ENCODE measurements around the gene TENT5C. TPM values are rescaled to one million over a fixed set of nuclear protein-coding genes. Genes with fewer than 3 reads are reported as not detected.
"Not testable (repeated sequence)": the region's sequence is repeated elsewhere in the genome, so short reads cannot be mapped to it uniquely, and the experiment has no call there.

Gene TENT5C
- polyA plus RNA-seq = 10 to 100 TPM in 2 of 3 donors, 1 to 10 TPM in 1; 7.4 to 25.7 (median 25.3) TPM

DNA sequence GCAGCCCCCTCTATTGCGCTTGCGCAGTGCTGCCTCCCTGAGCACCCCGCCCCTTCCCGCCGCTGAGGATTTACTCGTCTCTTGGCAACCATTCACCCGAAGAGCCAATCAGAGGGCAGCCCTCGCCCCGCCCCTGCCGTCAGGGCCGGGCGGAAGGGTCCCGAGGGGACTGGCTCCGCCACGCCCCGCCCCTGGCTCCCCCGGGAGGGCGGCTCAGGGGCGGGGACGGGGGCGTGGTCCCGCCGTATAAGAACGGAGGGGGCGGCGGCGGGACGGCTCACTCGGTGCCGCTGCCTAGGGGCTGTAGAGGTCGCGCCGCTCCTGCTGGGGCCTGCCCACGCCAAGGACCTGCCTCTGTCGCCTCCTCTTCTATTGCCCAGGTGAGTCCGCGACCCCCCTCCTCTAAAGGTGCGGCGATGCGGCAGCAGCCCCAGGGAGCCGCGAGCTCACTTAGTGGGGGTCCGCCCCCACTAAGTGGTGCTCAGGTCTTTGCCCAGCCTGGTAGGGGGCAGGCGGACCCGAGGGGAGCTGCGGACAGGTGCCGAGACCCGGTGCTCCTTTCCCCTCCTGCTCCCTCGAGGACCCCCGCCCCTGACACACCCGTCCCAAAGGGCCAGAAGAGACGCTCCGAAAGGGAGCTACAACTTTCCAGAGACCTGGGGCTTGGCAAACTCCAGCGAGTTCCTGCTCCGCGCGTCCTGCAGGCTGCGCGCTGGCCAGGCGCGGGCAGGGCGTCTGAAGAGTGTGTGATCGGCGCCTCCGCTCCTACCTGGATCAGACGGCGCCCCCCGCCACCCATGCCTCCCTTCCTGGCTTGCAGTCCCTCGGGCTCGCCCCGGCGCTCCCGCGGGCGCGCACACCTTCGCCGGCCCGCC, at the start of gene TENT5C:
TSS of gene TENT5C (plus strand) at position 275 of the 875 bp plus-strand sequence. CDS start 16,821 bp downstream, outside the sequence.
- Mint-ChIP-seq H3K36me3 (peaks cover 0 to 11% (median 7%) of the 10 kb centered on the region in 3 donors), H3K4me1 (peaks cover 47 to 54% of the 10 kb centered on the region in 2 donors), H3K4me3 (peak within 1 kb of the TSS; percentile 89 to 99 (median 98)), H3K27ac (peak within 1 kb of the TSS; percentile 97 to 100 (median 99)), H3K9me3 (no peaks in the 10 kb centered on the region), H3K27me3 (ENCODE audit: low read depth in 3 of 3) (peaks cover 26 to 43% (median 32%) of the 10 kb centered on the region in 3 donors)
- peak; percentile 99 to 100 (median 99) for DNase-seq

DNA sequence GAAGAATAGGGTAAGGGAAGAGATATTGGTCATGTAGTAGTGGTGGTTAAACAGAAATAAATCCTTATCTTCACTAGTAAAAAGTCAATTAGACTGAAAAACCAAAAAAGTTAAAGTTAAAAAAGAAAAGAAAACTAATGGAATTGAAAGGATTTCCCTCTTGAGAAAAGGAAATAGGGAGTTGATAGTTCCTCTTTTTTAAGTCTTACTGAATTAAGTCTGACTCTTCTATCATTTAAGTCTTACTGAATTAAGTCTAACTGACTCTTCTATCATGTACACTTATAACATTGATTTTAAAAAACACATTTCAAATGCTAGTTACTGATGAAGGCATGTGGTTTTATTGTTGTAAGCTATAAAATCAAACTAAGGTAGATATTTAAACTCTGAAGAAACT, 49.5 kb upstream of the TENT5C start:
- no peak for DNase-seq
- Mint-ChIP-seq H3K4me1 (peaks cover 16 to 21% of the 10 kb centered on the region in 2 donors), H3K27ac (no peak overlapping the region), H3K27me3 (ENCODE audit: low read depth in 3 of 3) (peaks cover 0 to 3% (median 2%) of the 10 kb centered on the region in 3 donors), H3K36me3 (no peaks in the 10 kb centered on the region), H3K9me3 (peaks cover 0 to 2% (median 0%) of the 10 kb centered on the region in 6 donors), H3K4me3 (no peak overlapping the region)

DNA sequence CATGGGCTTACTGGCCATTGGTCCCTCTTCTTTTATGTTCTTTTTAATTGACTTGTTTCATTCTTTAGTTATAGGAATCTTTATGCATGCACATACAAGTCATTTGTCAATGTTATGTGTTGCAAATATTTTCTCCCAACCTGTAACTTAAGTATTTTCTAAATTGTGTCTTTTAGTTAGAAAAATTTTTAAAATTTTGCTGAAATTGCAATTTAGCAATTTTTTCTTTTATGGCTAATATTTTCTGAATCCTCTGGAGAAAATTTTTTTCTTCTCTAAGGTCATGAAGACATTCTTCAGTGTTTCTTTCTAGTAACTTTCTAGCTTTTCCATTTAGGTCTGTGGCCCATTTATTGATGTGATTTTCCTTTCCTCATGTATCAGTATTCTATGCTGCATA, 48.9 kb upstream of the TENT5C start:
- peaks cover 16 to 21% of the 10 kb centered on the region in 2 donors for H3K4me1 Mint-ChIP-seq
- peaks cover 0 to 2% (median 0%) of the 10 kb centered on the region in 6 donors for H3K9me3 Mint-ChIP-seq
- no peak for DNase-seq
- H3K4me3 Mint-ChIP-seq = no peak overlapping the region
- peaks cover 0 to 3% (median 2%) of the 10 kb centered on the region in 3 donors for H3K27me3 Mint-ChIP-seq (ENCODE audit: low read depth in 3 of 3)
- H3K36me3 Mint-ChIP-seq = no peaks in the 10 kb centered on the region
- peak overlapping the region in 1 of 6 donors; percentile 85 for H3K27ac Mint-ChIP-seq

DNA sequence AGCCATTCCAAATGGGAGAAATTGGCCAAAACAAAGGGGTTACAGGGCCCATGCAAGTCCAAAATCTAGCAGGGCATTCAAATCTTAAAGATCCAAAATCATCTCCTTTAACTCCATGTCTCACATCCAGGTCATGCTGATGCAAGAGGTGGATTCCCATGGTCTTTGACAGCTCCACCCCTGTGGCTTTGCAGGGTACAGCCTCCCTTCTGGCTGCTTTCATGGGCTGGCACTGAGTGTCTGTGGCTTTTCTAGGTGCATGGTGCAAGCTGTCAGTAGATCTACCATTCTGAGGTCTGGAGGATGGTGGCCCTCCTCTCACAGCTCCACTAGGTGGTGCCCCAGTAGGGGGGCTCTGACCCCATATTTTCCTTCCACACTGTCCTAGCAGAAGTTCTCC, 47.4 kb upstream of the TENT5C start:
- H3K9me3 Mint-ChIP-seq; H3K27me3 Mint-ChIP-seq (ENCODE audit: low read depth in 3 of 3); H3K4me3 Mint-ChIP-seq; H3K36me3 Mint-ChIP-seq: not testable (repeated sequence)
- peaks cover 16 to 21% of the 10 kb centered on the region in 2 donors for H3K4me1 Mint-ChIP-seq
- DNase-seq = peak; percentile 48 to 58 (median 49)
- H3K27ac Mint-ChIP-seq = peak overlapping the region in 2 of 6 donors; percentile 29 to 63

DNA sequence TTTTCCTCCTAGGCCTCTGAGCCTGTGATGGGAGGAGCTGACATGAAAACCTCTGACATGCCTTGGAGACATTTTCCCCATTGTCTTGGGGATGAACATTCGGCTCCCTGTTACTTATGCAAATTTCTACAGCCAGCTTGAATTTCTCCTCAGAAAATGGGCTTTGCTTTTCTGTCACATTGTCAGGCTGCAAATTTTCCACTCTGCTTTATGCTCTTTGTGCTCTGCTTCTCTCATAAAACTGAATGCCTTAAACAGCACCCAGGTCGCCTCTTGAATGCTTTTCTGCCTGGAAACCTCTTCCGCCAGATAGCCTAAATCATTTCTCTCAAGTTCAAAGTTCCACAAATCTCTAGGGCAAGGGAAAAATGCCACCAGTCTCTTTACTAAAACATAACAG, 46.7 kb upstream of the TENT5C start:
- no peaks in the 10 kb centered on the region for H3K36me3 Mint-ChIP-seq
- no peak for DNase-seq
- H3K27me3 Mint-ChIP-seq (ENCODE audit: low read depth in 3 of 3) = peaks cover 2 to 3% (median 2%) of the 10 kb centered on the region in 3 donors
- peaks cover 0 to 2% (median 0%) of the 10 kb centered on the region in 6 donors for H3K9me3 Mint-ChIP-seq
- peak overlapping the region in 2 of 6 donors; percentile 11 to 17 for H3K27ac Mint-ChIP-seq
- H3K4me3 Mint-ChIP-seq = no peak overlapping the region
- H3K4me1 Mint-ChIP-seq = peaks cover 16 to 21% of the 10 kb centered on the region in 2 donors

DNA sequence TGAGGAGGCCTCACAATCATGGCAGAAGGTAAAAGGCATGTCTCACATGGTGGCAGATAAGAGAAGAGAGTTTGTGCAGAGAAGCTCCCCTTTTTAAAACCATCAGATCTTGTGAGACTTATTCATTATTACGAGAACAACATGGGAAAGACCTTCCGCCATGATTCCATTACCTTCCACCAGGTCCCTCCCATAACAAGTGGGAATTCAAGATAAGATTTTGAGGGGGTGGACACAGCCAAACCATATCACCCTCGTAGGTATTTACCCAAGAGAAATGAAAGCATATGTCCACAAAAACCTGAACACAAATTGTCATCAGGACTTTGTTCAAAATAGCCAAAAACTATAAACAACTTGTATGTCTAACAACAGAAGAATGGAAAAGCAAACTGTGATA, 45.9 kb upstream of the TENT5C start:
- no peak overlapping the region for H3K27ac Mint-ChIP-seq
- peaks cover 0 to 2% (median 0%) of the 10 kb centered on the region in 6 donors for H3K9me3 Mint-ChIP-seq
- no peak for DNase-seq
- H3K4me3 Mint-ChIP-seq = no peak overlapping the region
- H3K36me3 Mint-ChIP-seq = no peaks in the 10 kb centered on the region
- H3K27me3 Mint-ChIP-seq (ENCODE audit: low read depth in 3 of 3) = peaks cover under 1 to 3% (median 1%) of the 10 kb centered on the region in 3 donors
- peaks cover 16 to 21% of the 10 kb centered on the region in 2 donors for H3K4me1 Mint-ChIP-seq

DNA sequence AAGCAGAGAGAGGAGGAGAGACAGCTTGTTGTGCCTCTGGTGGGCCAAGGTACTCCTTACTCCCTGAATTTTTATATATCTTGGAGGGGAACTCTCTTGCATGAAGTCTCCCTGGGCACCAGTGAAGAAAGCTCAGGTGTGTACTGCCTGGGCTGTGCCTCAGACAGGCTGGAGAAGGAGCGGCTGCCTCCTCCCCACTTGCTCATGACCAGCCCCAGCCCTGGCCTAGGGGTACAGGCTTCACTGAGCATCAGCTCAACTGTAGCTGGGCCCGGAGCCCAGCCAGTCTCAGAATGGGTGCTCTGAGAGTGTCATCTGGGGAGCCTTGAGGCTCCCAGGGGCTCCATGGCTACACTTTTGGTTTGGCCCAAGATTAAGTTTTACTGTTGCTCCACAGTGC, 44.8 kb upstream of the TENT5C start:
- Mint-ChIP-seq H3K9me3 (peaks cover 0 to 2% (median 0%) of the 10 kb centered on the region in 6 donors), H3K36me3 (no peaks in the 10 kb centered on the region), H3K4me3 (no peak overlapping the region), H3K4me1 (peaks cover 16 to 21% of the 10 kb centered on the region in 2 donors), H3K27me3 (ENCODE audit: low read depth in 3 of 3) (peaks cover 0 to 3% (median 1%) of the 10 kb centered on the region in 3 donors), H3K27ac (peak overlapping the region in 1 of 6 donors; percentile 49)
- no peak for DNase-seq

DNA sequence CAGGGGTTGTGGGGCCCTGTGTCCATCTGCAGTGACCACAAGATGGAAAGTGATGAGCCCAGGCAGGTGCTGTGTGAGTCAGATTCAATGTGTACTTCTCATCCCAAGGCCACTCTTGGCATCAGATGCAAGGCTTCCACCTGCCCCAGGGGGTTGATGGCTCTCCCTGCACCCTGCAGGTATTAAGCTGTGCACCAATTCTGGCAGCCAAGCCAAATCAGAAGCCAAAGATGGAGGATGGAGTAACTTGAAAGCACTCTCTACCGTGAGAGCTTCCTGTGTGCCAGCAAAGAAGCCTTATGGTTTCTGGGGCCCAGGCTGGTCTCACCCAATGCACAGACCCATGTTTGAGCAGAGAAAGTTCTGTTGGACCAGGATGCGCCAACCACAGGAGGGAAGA, 44.3 kb upstream of the TENT5C start:
- H3K4me1 Mint-ChIP-seq = peaks cover 16 to 21% of the 10 kb centered on the region in 2 donors
- H3K9me3 Mint-ChIP-seq = peaks cover 0 to 2% (median 0%) of the 10 kb centered on the region in 6 donors
- no peak overlapping the region for H3K4me3 Mint-ChIP-seq
- peaks cover 0 to 3% (median 1%) of the 10 kb centered on the region in 3 donors for H3K27me3 Mint-ChIP-seq (ENCODE audit: low read depth in 3 of 3)
- no peaks in the 10 kb centered on the region for H3K36me3 Mint-ChIP-seq
- no peak for DNase-seq
- H3K27ac Mint-ChIP-seq = peak overlapping the region in 1 of 6 donors; percentile 49

DNA sequence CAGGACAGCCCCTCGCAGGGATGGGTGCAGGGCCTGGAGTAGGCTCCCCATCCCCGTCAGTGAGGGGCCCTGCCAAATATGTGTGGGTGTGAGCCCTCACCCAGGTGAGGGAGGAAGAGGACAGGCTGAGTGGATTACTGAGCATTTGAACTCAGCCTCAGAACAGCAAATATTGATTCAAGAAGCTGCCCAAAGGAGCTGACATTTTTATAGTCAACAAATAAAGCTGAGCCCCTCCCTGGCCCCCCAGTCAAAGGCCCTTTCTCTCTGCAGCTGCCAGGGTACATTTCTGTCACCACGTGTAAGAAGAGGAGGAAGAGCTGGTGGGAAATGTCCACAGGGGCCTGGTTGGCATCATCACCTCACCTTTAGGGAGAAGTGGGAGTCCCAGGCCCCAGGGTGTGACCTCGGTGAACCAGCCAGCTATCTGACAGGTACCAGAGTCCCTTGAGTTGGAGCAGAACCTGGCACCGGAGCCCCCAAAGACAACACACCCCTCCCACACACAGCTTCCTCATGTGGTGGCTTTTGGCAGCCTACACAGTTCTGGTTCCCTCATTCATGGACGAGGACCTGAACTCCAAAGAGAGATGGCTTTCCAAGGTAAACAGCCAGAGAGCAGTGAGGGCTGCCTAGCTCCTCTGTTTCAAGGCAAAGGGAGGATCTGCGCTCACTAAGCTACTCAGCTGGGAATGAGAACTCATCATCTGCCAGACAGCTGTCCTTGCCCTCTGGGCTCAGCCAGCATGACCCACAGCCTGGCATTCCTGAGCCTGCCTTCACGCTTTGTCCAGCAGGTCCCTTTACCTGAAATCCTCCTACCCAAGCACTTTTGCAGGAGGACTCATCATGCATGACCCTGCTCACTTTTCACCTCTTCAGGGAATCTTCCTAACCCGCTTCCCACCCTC, 43.0 kb upstream of the TENT5C start:
- peaks cover 2 to 3% (median 2%) of the 10 kb centered on the region in 3 donors for H3K27me3 Mint-ChIP-seq (ENCODE audit: low read depth in 3 of 3)
- peaks cover 14 to 17% of the 10 kb centered on the region in 2 donors for H3K4me1 Mint-ChIP-seq
- H3K4me3 Mint-ChIP-seq = no peak overlapping the region
- peaks cover 0 to 2% (median 0%) of the 10 kb centered on the region in 6 donors for H3K9me3 Mint-ChIP-seq
- peak overlapping the region in 1 of 6 donors; percentile 8 for H3K27ac Mint-ChIP-seq
- DNase-seq = no peak
- no peaks in the 10 kb centered on the region for H3K36me3 Mint-ChIP-seq

DNA sequence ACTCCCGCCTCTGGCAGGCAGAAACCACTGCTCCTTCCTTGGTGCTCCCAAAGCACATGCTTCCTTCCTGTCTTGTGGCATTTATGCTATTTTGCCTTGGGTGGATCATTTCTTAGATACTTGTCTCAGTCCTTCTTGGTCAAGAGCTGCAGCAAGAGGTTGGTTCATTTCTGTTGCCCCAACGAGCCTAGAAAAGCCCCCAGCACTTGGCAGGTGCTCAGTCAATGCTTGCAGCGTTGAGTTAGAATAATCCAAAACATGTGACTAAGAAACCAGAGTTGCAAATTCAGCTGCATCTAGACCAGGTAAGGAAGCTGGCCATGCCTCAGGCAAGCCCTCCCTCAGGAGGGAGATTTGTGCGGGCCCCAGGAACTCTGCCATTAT, 42.4 kb upstream of the TENT5C start:
- H3K27ac Mint-ChIP-seq = no peak overlapping the region
- peaks cover 9 to 11% of the 10 kb centered on the region in 2 donors for H3K4me1 Mint-ChIP-seq
- no peak overlapping the region for H3K4me3 Mint-ChIP-seq
- H3K27me3 Mint-ChIP-seq (ENCODE audit: low read depth in 3 of 3) = peaks cover 2 to 3% (median 2%) of the 10 kb centered on the region in 3 donors
- no peaks in the 10 kb centered on the region for H3K36me3 Mint-ChIP-seq
- H3K9me3 Mint-ChIP-seq = peaks cover 0 to 2% (median 0%) of the 10 kb centered on the region in 6 donors
- no peak for DNase-seq

DNA sequence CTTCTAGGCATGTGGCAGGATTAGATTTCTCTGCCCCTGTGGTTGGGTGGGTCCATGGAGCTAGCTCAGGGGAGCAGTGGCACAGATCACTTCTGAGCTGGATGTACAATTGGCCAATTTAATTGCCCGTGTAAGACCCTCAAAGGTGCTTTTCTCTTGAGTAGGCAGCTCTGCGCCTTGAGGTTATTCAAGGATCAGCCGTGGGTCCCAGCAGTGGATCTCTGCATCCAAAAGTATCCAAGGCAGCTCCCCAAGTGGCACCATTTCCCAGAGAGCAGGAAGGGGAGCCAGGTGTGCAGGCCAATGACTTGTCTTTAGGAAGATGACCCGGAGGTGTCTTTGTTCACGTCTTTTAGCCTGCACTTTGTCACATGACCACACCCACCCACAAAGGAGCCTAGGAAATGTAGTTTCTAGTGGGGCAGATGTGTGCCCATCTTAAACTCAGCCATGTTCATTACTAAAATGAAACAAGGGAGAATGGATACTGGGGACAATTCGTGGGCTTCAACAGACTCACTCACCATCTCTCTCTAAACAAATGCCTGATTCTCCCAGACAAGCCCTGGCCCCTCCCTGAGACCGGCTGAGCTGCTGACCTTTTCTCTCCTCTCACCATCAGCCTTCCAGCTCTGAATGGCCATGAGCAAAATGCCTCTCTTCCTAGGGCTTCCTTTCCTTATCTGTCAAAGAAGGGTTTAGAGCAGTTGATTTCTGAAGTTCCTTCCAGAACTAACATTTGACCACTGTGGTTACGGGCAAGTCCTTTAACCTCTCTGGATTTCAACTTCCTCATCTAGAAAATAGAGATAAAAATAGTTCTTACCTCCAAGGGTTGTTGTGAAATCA, 41.4 kb upstream of the TENT5C start:
- DNase-seq = no peak
- Mint-ChIP-seq H3K4me1 (peaks cover under 1% of the 10 kb centered on the region in 2 donors), H3K27ac (peak overlapping the region in 1 of 6 donors; percentile 53), H3K36me3 (no peaks in the 10 kb centered on the region), H3K9me3 (peaks cover 0 to 2% (median 0%) of the 10 kb centered on the region in 6 donors), H3K27me3 (ENCODE audit: low read depth in 3 of 3) (peaks cover 2 to 3% (median 3%) of the 10 kb centered on the region in 3 donors), H3K4me3 (no peak overlapping the region)

DNA sequence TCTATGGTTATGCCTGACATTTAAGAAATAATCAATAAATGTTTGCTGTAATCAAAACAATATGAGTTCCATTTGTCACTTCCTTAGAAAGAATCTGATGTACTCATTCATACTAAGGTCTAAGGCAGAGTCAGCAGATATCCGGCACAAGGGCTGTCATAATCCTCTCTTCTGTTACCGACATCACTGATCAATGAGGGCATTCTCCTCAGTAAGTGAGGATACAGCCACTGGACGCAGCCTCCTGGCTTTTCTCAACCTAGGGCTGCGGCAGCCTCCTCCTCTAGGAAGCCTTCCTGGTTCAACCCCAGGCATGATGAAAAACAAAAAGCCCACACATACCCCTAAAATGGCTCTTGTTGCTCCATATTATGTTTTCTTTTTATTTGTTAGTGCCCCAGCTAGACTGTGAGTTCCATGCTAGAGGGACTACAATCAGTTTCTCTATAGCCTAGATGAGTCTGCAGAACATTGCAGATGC, 40.7 kb upstream of the TENT5C start:
- no peak for DNase-seq
- Mint-ChIP-seq H3K27ac (peak overlapping the region in 1 of 6 donors; percentile 36), H3K4me1 (no peaks in the 10 kb centered on the region), H3K27me3 (ENCODE audit: low read depth in 3 of 3) (peaks cover 3 to 4% (median 4%) of the 10 kb centered on the region in 3 donors), H3K36me3 (no peaks in the 10 kb centered on the region), H3K4me3 (no peak overlapping the region), H3K9me3 (no peaks in the 10 kb centered on the region)

Data from immature natural killer cell (primary cell).